Hepatocyte (in vitro differentiated cells): ENCODE measurements around the gene TPTE2.

Experiments used
- CTCF ChIP-seq: fragments of 200-600 bp; sonication (generic); IDR thresholded peaks from 2 replicates; pipeline ENCODE4 v1.5.1; 2016; ENCODE audit warnings: antibody characterized with exemption, mild to moderate bottlenecking; ENCODE audit not compliant: poor library complexity
- EZH2 ChIP-seq: fragments of 200-600 bp; sonication (generic); IDR thresholded peaks from 2 replicates; pipeline ENCODE4 v1.6.1; 2016; ENCODE audit warnings: antibody characterized with exemption, mild to moderate bottlenecking, borderline replicate concordance
- EZH2phosphoT487 ChIP-seq: fragments of 200-600 bp; sonication (generic); IDR thresholded peaks from one replicate; pipeline ENCODE4 v1.6.1; 2018; ENCODE audit warnings: antibody characterized with exemption, mild to moderate bottlenecking, low read depth, moderate library complexity; ENCODE audit not compliant: unreplicated experiment, severe bottlenecking

GRCh38 chr13:19567820-19568534 is 6.6 kb upstream of the TPTE2 start:
- TF ChIP-seq CTCF (no peak), EZH2 (no peak), EZH2phosphoT487 (no peak)
